ENCODE measurements around the gene DMRT3. TPM values are rescaled to one million over a fixed set of nuclear protein-coding genes. Genes with fewer than 3 reads are reported as not detected.
A peak's percentile ranks its signal among the peaks of the same experiment; 100 is the strongest.
"Not testable (repeated sequence)": the region's sequence is repeated elsewhere in the genome, so short reads cannot be mapped to it uniquely, and the experiment has no call there.

Gene DMRT3
- total RNA-seq, 1 donor from 2014 or later: not detected

GRCh38 chr9:982394-983230, 6.2 kb downstream of the DMRT3 start:
- ATAC-seq (no peak), DNase-seq (no peak)
- Histone ChIP-seq H3K4me1 (no peaks in the 10 kb centered on the region), H3K27me3 (peaks cover 88% of the 10 kb centered on the region), H3K4me3 (no peak overlapping the region), H3K36me3 (no peaks in the 10 kb centered on the region), H3K9me3 (no peaks in the 10 kb centered on the region), H3K27ac (no peak overlapping the region)
- TF ChIP-seq CTCF (IDR thresholded peaks at IDR 0.05): no peak
- intact Hi-C loops (cut with DNase I): no loop called here

GRCh38 chr9:994005-994404, 17.6 kb downstream of the DMRT3 start:
- Histone ChIP-seq H3K4me1 (no peaks in the 10 kb centered on the region), H3K36me3 (no peaks in the 10 kb centered on the region), H3K27ac (no peak overlapping the region), H3K27me3 (peaks cover 39% of the 10 kb centered on the region), H3K9me3 (no peaks in the 10 kb centered on the region), H3K4me3 (no peak overlapping the region)
- intact Hi-C loops (cut with DNase I): no loop called here
- peak; percentile 85 for ATAC-seq
- TF ChIP-seq CTCF (IDR thresholded peaks at IDR 0.05): no peak
- DNase-seq: no peak

GRCh38 chr9:995192-995591, 18.7 kb downstream of the DMRT3 start:
- Histone ChIP-seq H3K9me3 (no peaks in the 10 kb centered on the region), H3K36me3 (no peaks in the 10 kb centered on the region), H3K27me3 (peaks cover 27% of the 10 kb centered on the region), H3K4me3 (no peak overlapping the region), H3K27ac (no peak overlapping the region), H3K4me1 (no peaks in the 10 kb centered on the region)
- no peak for TF ChIP-seq CTCF (IDR thresholded peaks at IDR 0.05)
- intact Hi-C loops (cut with DNase I): no loop called here
- no peak for DNase-seq
- ATAC-seq: no peak

- intact Hi-C loops (cut with DNase I): no loop called here
- DNase-seq (no peak), ATAC-seq (no peak)
- Histone ChIP-seq H3K4me3 (no peak overlapping the region), H3K27me3 (peaks cover 21% of the 10 kb centered on the region), H3K36me3 (no peaks in the 10 kb centered on the region), H3K4me1 (no peaks in the 10 kb centered on the region), H3K9me3 (no peaks in the 10 kb centered on the region), H3K27ac (no peak overlapping the region)
- TF ChIP-seq CTCF (IDR thresholded peaks at IDR 0.05): no peak
These were observed 19.3 kb downstream of the DMRT3 start for GRCh38 chr9:995781-996180.

- DNase-seq; H3K36me3 ChIP-seq; ATAC-seq; H3K4me3 ChIP-seq; H3K27ac ChIP-seq; H3K27me3 ChIP-seq; H3K4me1 ChIP-seq; intact Hi-C loops (cut with DNase I); H3K9me3 ChIP-seq: not testable (repeated sequence)
These were observed 22.1 kb downstream of the DMRT3 start for GRCh38 chr9:998299-999110.

DNA sequence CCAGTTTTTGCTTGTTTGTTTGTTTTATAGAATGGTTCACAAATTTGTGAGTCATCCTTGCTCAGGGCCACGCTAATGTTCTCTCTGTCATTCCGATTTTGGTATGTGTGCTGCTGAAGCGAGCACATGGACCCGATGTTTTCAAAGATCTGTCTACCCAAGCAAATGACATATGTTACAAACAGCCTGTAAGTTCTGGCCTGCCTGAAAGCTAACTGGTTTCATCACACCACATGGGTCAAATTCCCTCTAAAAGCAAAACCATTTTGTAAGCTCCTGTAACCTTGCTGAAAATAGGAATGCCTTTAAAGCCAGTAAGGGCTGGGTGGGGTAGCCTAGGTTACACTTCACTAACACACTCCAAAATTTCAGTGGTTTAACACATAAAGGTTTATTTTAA, 25.4 kb downstream of the DMRT3 start:
- no peaks in the 10 kb centered on the region for H3K36me3 ChIP-seq
- no peak for DNase-seq
- H3K4me3 ChIP-seq: no peak overlapping the region
- ATAC-seq: no peak
- no peaks in the 10 kb centered on the region for H3K4me1 ChIP-seq
- intact Hi-C loops (cut with DNase I): no loop called here
- no peaks in the 10 kb centered on the region for H3K9me3 ChIP-seq
- H3K27me3 ChIP-seq: no peaks in the 10 kb centered on the region
- no peak overlapping the region for H3K27ac ChIP-seq
- TF ChIP-seq CTCF (IDR thresholded peaks at IDR 0.05): no peak
